Sigmoid colon (tissue), 7 donors: Measurements from ENCODE around the gene CCDC92. TPM values are rescaled to one million over a fixed set of nuclear protein-coding genes. Genes with fewer than 3 reads are reported as not detected.

Experiments used
- DNase-seq: peaks from one replicate; pipeline ENCODE4 v3.0.0-alpha.2; 2019
- H3K27ac ChIP-seq, 4 donors: fragments of 200-600 bp; sonication (generic); one replicate each; pipeline ENCODE4 v1.5.1; 2016 to 2019; ENCODE audit warnings: mild to moderate bottlenecking in 1 of 4
- H3K27me3 ChIP-seq, 3 donors: fragments of 200-600 bp; sonication (generic); one replicate each; pipeline ENCODE4 v1.5.1; 2019; ENCODE audit warnings: mild to moderate bottlenecking in 1 of 3
- H3K36me3 ChIP-seq, 4 donors: fragments of 200-600 bp; sonication (generic); one replicate each; pipeline ENCODE4 v1.5.1; 2016 to 2019
- H3K4me1 ChIP-seq, 4 donors: fragments of 200-600 bp; sonication (generic); one replicate each; pipeline ENCODE4 v1.5.1; 2017 to 2019
- H3K4me3 ChIP-seq, 4 donors: fragments of 200-600 bp; sonication (generic); one replicate each; pipeline ENCODE4 v1.5.1; 2017 to 2019; ENCODE audit warnings: mild to moderate bottlenecking in 2 of 4, moderate library complexity in 1 of 4
- H3K9me3 ChIP-seq, 4 donors: fragments of 200-600 bp in 3 of 4; sonication (generic) in 3 of 4; one replicate each; pipeline versions ENCODE4 v1.5.1 to v1.6.1; 2013 to 2019
- EP300 ChIP-seq, 4 donors: sonication (generic); formaldehyde crosslinking; IDR thresholded peaks; one replicate each; pipeline ENCODE4 v1.6.1; 2017; ENCODE audit warnings: antibody characterized with exemption in 4 of 4
- POLR2A ChIP-seq, 2 donors: fragments of 450-650 bp; IDR thresholded peaks; one replicate each; pipeline ENCODE4 v1.6.1; 2016; ENCODE audit warnings: antibody characterized with exemption in 2 of 2, mild to moderate bottlenecking in 2 of 2, moderate library complexity in 2 of 2
- POLR2AphosphoS5 ChIP-seq, 4 donors: sonication (generic); formaldehyde crosslinking; IDR thresholded peaks; one replicate each; pipeline ENCODE4 v1.6.1; 2017; ENCODE audit warnings: antibody characterized with exemption in 4 of 4
- WGBS, 2 donors: extraction: QIAGEN DNeasy Blood & Tissue Kit; methylation state at CpG; one replicate each; pipeline ENCODE4 v1.1.7; 2013; 5-methylcytosine and 5-hydroxymethylcytosine counted together
- intact Hi-C: fragments of 100-400 bp; cut with DNase I; formaldehyde crosslinking; loops from one replicate; pipeline ENCODE4 v1.15.1; 2023
- polyA plus RNA-seq, 3 donors: library from polyadenylated mRNA; stranded (reverse); fragments of 200-250 nt; gene quantifications; one replicate each; pipeline ENCODE4 v1.2.3, GENCODE V29; 2013
- total RNA-seq, 4 donors: library from RNA; depleted of rRNA; stranded (reverse); fragments of >200 nt; gene quantifications; one replicate each; pipeline ENCODE4 v1.1.0, GENCODE V29; 2016
- TF ChIP-seq, protein P1 (sequence below), 4 experiments: fragments of 450-650 bp in 3 of 4; fragments of 200-600 bp in 1 of 4; IDR thresholded peaks; one replicate each; pipeline ENCODE4 v1.5.1; 2016 to 2019; ENCODE audit warnings: antibody characterized with exemption in 4 of 4, mild to moderate bottlenecking in 3 of 4, moderate library complexity in 2 of 4
- donor health status: healthy with polysubstance abuse.
- donor health status: Bipolar disorder and iron deficiency.
- donor health status: healthy.

CCDC92 gene
- total and polyA plus RNA-seq, 7 donors, result 18.5 to 54.0 (median 24.0) TPM

DNA sequence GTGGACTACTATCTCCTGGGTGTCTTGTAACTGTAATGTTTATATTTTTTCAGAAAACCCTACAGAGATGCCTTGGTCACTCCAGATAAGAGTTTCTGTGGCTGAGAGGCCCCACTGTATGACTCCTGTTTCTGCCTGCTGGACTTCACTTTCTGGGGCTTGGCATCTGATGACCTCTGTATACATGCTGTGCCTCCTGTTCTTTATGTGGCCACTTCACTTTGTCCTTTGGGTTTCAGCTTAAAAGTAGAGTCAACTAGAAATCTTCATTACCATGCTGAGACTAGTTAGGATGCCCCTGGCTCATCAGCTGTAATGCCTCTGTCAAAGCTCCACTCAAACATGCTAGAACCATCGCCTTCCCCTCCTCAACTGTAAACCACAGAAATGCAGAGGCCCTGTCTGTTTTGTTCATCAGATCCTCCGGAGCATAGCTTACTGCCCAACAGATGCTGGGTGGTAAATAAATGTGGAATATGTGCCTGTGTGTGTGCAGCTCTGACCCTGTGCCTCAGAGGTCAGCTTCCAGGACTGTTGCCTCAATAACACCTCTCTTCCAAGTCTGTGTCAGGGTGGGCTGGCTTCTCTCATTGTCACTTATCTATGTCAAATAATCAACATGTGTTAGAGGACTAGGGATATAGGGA, 25.8 kb upstream of the CCDC92 start:
- no peak overlapping the region for H3K27ac ChIP-seq
- H3K9me3 ChIP-seq, result no peaks in the 10 kb centered on the region
- TF ChIP-seq POLR2A (IDR thresholded peaks at IDR 0.05) (no peak), POLR2AphosphoS5 (IDR thresholded peaks at IDR 0.05) (no peak), EP300 (IDR thresholded peaks at IDR 0.05) (no peak)
- TF ChIP-seq, protein P1, sequence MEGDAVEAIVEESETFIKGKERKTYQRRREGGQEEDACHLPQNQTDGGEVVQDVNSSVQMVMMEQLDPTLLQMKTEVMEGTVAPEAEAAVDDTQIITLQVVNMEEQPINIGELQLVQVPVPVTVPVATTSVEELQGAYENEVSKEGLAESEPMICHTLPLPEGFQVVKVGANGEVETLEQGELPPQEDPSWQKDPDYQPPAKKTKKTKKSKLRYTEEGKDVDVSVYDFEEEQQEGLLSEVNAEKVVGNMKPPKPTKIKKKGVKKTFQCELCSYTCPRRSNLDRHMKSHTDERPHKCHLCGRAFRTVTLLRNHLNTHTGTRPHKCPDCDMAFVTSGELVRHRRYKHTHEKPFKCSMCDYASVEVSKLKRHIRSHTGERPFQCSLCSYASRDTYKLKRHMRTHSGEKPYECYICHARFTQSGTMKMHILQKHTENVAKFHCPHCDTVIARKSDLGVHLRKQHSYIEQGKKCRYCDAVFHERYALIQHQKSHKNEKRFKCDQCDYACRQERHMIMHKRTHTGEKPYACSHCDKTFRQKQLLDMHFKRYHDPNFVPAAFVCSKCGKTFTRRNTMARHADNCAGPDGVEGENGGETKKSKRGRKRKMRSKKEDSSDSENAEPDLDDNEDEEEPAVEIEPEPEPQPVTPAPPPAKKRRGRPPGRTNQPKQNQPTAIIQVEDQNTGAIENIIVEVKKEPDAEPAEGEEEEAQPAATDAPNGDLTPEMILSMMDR (IDR thresholded peaks at IDR 0.05), result no peak
- intact Hi-C loops, result no loop called here
- WGBS, 2 donors, result 73 to 82% methylated on average over 2 of the region's 2 CpGs
- H3K36me3 ChIP-seq, result peaks cover 0 to 16% (median 0%) of the 10 kb centered on the region in 4 donors
- DNase-seq, result no peak
- H3K4me3 ChIP-seq, result no peak overlapping the region
- H3K27me3 ChIP-seq, result no peaks in the 10 kb centered on the region
- peaks cover 0 to 5% (median 2%) of the 10 kb centered on the region in 4 donors for H3K4me1 ChIP-seq

DNA sequence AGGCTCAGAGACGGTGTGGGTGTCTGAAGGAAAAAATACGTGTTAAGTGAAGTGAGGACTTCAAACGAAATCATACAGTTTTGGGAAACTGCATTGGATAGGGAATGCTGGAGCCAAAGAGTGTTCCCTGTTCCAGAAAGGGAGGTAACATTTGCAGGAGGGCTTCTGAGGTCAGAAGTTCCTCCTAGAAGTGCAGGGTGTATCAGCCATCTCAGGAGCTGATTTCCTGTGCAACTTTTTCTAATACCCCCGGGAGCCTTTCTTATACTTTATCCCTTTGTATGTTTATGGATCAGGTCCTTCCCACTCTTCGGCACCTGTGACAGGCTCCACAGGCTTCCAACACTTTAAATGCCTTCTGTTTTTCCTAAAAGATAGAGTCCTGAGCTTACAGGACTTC, 25.3 kb upstream of the CCDC92 start:
- intact Hi-C loops, result no loop called here
- Histone ChIP-seq H3K4me1 (peaks cover 0 to 5% (median 2%) of the 10 kb centered on the region in 4 donors), H3K27me3 (no peaks in the 10 kb centered on the region), H3K4me3 (no peak overlapping the region), H3K36me3 (peaks cover 0 to 16% (median 0%) of the 10 kb centered on the region in 4 donors), H3K27ac (no peak overlapping the region), H3K9me3 (no peaks in the 10 kb centered on the region)
- DNase-seq, result no peak
- WGBS, 2 donors, result 71 to 78% methylated on average over 5 of the region's 5 CpGs
- no peak for TF ChIP-seq POLR2AphosphoS5 (IDR thresholded peaks at IDR 0.05)

DNA sequence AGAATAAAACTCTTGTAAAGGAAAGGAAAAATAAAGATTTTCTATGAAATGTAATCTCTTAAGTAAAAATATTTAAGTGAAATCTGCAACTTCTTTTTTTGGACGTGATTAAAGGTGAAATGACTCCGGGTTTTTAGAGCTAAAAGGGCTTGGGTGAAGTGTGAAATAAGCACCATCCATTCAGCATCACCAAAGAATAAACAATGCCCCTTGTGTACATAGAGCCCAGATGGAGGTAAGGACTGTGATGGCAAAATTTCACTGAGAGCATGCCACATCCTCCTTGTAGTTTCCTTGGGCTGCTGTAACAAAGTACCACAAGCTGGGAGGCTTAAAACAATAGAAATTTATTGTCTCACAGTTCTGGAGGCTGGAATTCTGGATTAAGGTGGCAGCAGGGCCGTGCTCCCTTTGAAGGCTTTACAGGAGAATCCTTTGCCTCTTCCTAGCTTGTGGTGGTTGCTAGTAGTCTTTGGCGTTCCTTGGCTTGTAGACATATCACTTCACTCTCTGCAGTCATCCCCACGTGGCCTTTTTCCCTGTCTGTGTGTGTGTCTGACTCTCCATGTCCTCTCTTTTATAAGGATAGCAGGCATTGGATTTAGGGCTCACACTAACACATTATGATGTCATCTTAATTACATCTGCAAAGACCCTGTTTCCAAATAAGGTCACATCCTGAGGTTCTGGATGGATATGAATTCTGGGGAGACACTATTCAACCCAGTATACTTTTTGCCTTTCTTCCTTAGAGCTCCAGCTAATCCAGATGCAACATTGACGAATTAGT, 24.6 kb upstream of the CCDC92 start:
- 82 to 84% methylated on average over 6 of the region's 6 CpGs for WGBS, 2 donors
- H3K9me3 ChIP-seq, result no peaks in the 10 kb centered on the region
- H3K4me1 ChIP-seq, result peaks cover 0 to 5% (median 2%) of the 10 kb centered on the region in 4 donors
- DNase-seq, result no peak
- H3K36me3 ChIP-seq, result peaks cover 0 to 16% (median 0%) of the 10 kb centered on the region in 4 donors
- H3K27me3 ChIP-seq, result no peaks in the 10 kb centered on the region
- no peak overlapping the region for H3K4me3 ChIP-seq
- H3K27ac ChIP-seq, result no peak overlapping the region
- no peak for TF ChIP-seq POLR2AphosphoS5 (IDR thresholded peaks at IDR 0.05)
- TF ChIP-seq, protein P1 (IDR thresholded peaks at IDR 0.05), result no peak
- TF ChIP-seq EP300 (IDR thresholded peaks at IDR 0.05), result no peak
- no peak for TF ChIP-seq POLR2A (IDR thresholded peaks at IDR 0.05)
- intact Hi-C loops, result no loop called here

DNA sequence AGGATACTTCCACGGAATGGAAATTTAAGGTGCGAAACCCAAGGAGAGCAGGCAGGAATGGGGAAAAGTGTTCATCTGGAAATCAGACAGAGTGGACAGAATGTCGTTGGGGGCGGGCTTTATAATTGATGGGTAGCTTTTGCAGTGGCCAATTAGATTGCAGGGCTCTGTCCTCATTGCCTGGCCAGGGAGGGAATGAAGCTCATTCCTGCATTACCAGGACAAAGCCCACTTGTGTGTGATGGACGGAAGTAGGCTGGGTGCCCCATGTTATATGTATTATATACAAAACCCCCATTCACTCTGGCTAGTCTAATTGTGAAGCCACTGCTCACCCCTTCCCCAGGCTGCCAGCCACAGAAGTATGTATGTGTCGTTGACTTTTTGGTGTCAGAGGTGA, 23.9 kb upstream of the CCDC92 start:
- H3K36me3 ChIP-seq, result peaks cover 0 to 16% (median 0%) of the 10 kb centered on the region in 4 donors
- TF ChIP-seq, protein P1 (IDR thresholded peaks at IDR 0.05), result no peak
- TF ChIP-seq POLR2AphosphoS5 (IDR thresholded peaks at IDR 0.05) (no peak), POLR2A (IDR thresholded peaks at IDR 0.05) (no peak)
- H3K4me3 ChIP-seq, result no peak overlapping the region
- no peak overlapping the region for H3K27ac ChIP-seq
- DNase-seq, result no peak
- WGBS, 2 donors, result 87 to 90% methylated on average over 6 of the region's 6 CpGs
- H3K27me3 ChIP-seq, result no peaks in the 10 kb centered on the region
- H3K9me3 ChIP-seq, result no peaks in the 10 kb centered on the region
- intact Hi-C loops, result no loop called here
- peaks cover 0 to 5% (median 2%) of the 10 kb centered on the region in 4 donors for H3K4me1 ChIP-seq

DNA sequence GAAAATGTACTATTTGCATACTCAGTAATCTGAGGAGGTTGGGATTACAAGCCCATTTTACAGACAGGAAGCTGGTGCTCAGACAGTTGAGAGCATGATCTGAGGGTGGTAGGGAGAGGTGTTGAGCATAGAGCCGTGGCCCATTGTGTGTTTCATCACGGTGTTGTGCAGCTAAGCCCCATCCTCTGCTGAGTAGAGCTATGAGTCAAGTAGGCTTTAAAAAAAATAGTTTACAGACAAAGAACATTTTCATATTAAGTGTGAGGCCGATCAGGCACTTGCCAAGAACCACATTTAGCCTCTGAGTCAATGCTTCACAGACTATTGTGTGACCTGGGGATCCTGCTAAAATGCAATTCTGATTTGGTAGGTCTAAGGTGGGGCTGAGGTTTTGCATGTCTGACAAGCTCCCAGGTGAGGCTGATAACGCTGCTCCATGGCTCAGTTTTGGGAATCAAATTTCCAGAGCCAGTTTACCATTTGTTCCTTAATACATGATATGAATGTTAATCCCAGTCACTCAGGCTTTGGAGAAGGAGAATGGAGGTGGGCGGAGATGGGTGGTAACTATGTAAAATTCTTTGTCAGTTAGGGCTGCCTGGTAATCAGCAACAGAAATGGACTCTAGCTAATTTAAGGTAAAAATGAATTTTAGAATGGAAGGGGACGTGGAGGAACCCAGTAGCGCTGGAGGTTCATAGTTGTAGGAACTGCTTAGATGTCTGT, 22.6 kb upstream of the CCDC92 start:
- peaks cover 0 to 8% (median 0%) of the 10 kb centered on the region in 4 donors for H3K36me3 ChIP-seq
- H3K27me3 ChIP-seq, result no peaks in the 10 kb centered on the region
- intact Hi-C loops, result no loop called here
- H3K27ac ChIP-seq, result no peak overlapping the region
- WGBS, 2 donors, result 85 to 89% methylated on average over 7 of the region's 7 CpGs
- H3K9me3 ChIP-seq, result no peaks in the 10 kb centered on the region
- no peak overlapping the region for H3K4me3 ChIP-seq
- no peak for DNase-seq
- peaks cover 0 to 5% (median 2%) of the 10 kb centered on the region in 4 donors for H3K4me1 ChIP-seq
- TF ChIP-seq POLR2A (IDR thresholded peaks at IDR 0.05), result no peak
- TF ChIP-seq POLR2AphosphoS5 (IDR thresholded peaks at IDR 0.05), result no peak
